HepG2 (cell line): Measurements from ENCODE around the gene VAMP5. TPM values are rescaled to one million over a fixed set of nuclear protein-coding genes. Genes with fewer than 3 reads are reported as not detected.
A peak's percentile ranks its signal among the peaks of the same experiment; 100 is the strongest.

Experiments
- ARNT2 ChIP-seq: sonication (generic); formaldehyde crosslinking; IDR thresholded peaks from 2 replicates; pipeline ENCODE4 v1.8.0; 2022; ENCODE audit warnings: mild to moderate bottlenecking, low read depth, missing genetic modification reagents, moderate library complexity
- BRCA1 ChIP-seq: sonication (generic); formaldehyde crosslinking; IDR thresholded peaks from 2 replicates; pipeline ENCODE4 v1.4.0; 2020; ENCODE audit warnings: missing genetic modification reagents
- CBFB ChIP-seq: sonication (generic); formaldehyde crosslinking; IDR thresholded peaks from 2 replicates; pipeline ENCODE4 v1.4.0; 2020; ENCODE audit warnings: missing genetic modification reagents
- CEBPG ChIP-seq: IDR thresholded peaks from 2 replicates; pipeline ENCODE4 v1.6.1; 2016
- FIP1L1 ChIP-seq: fragments of 200-400 bp; formaldehyde crosslinking; IDR thresholded peaks from 2 replicates; pipeline ENCODE4 v1.6.1; 2018; ENCODE audit warnings: low read depth, mild to moderate bottlenecking, low read length, moderate library complexity, borderline replicate concordance; ENCODE audit not compliant: insufficient read depth
- FOXA3 ChIP-seq: IDR thresholded peaks from 2 replicates; pipeline ENCODE4 v1.6.1; 2016; ENCODE audit warnings: missing genetic modification reagents, missing compliant biosample characterization
- MIER3 ChIP-seq: IDR thresholded peaks from 2 replicates; pipeline ENCODE4 v1.6.1; 2016; ENCODE audit warnings: missing compliant biosample characterization, borderline replicate concordance
- NONO ChIP-seq, 2 experiments: fragments of 450-650 bp in 1 of 2; sonication (generic) in 1 of 2; formaldehyde crosslinking in 1 of 2; IDR thresholded peaks in 1 of 2; conservative IDR thresholded peaks in 1 of 2; 2 replicates each; pipeline versions ENCODE4 v1.6.1 to v1.8.0; 2017 to 2022; ENCODE audit warnings: mild to moderate bottlenecking in 1 of 2, missing genetic modification reagents in 1 of 2, moderate library complexity in 1 of 2
- PCBP1 ChIP-seq: fragments of 200-400 bp; formaldehyde crosslinking; IDR thresholded peaks from 2 replicates; pipeline ENCODE4 v1.6.1; 2017; ENCODE audit warnings: mild to moderate bottlenecking, low read depth, low read length, borderline replicate concordance
- PHF5A ChIP-seq: IDR thresholded peaks from one replicate; pipeline ENCODE4 v1.6.1; 2018; ENCODE audit warnings: low read depth, missing genetic modification reagents; ENCODE audit not compliant: unreplicated experiment
- TP53 ChIP-seq: sonication (generic); formaldehyde crosslinking; conservative IDR thresholded peaks from 2 replicates; pipeline ENCODE4 v1.4.0; 2020; ENCODE audit warnings: missing genetic modification reagents
- YEATS2 ChIP-seq: sonication (generic); formaldehyde crosslinking; IDR thresholded peaks from 2 replicates; pipeline ENCODE4 v1.4.0; 2020; ENCODE audit warnings: missing genetic modification reagents, borderline replicate concordance
- ZKSCAN1 ChIP-seq: fragments of 150-350 bp; IDR thresholded peaks from 2 replicates; pipeline ENCODE4 v1.6.1; 2014; ENCODE audit warnings: low read length
- ZNF260 ChIP-seq: sonication (generic); formaldehyde crosslinking; IDR thresholded peaks from 2 replicates; pipeline ENCODE4 v1.4.0; 2020; ENCODE audit warnings: missing genetic modification reagents, low read depth, mild to moderate bottlenecking, borderline replicate concordance
- ZNF367 ChIP-seq: sonication (generic); formaldehyde crosslinking; IDR thresholded peaks from 2 replicates; pipeline ENCODE4 v1.4.0; 2020; ENCODE audit warnings: missing genetic modification reagents, borderline replicate concordance
- ZNF441 ChIP-seq: sonication (generic); formaldehyde crosslinking; IDR thresholded peaks from 2 replicates; pipeline ENCODE4 v1.7.0; 2021; ENCODE audit warnings: missing genetic modification reagents, borderline replicate concordance
- ZNF747 ChIP-seq: sonication (generic); formaldehyde crosslinking; IDR thresholded peaks from 2 replicates; pipeline ENCODE4 v1.8.1; 2023; ENCODE audit warnings: missing genetic modification reagents, mild to moderate bottlenecking, borderline replicate concordance
- ZSCAN21 ChIP-seq: sonication (generic); formaldehyde crosslinking; IDR thresholded peaks from 2 replicates; pipeline ENCODE4 v1.8.0; 2022; ENCODE audit warnings: mild to moderate bottlenecking, missing genetic modification reagents, moderate library complexity, borderline replicate concordance
- polyA plus RNA-seq, 8 experiments: library from polyadenylated mRNA; depleted of rRNA in 3 of 8; stranded (reverse) in 7 of 8; unstranded in 1 of 8; fragments of >200 nt; fragmentation: Illumina TruSeq in 4 of 8; extraction: Trizol in 4 of 8; gene quantifications; 2 replicates each; pipeline versions ENCODE4 v1.2.1 to v1.2.3, GENCODE V29; 2011 to 2016; ENCODE audit warnings: low read depth in 4 of 8, missing spikeins in 1 of 8, mixed read lengths in 1 of 8; ENCODE audit not compliant: insufficient read depth in 1 of 8
- total RNA-seq, 5 experiments: library from RNA; depleted of rRNA; stranded (reverse); fragments of >200 nt; fragmentation: Illumina TruSeq; extraction: Trizol; gene quantifications; 2 replicates each; pipeline ENCODE4 v1.2.3, GENCODE V29; 2016; ENCODE audit warnings: low read depth in 1 of 5
- TF ChIP-seq, protein P1 (sequence below): sonication (generic); formaldehyde crosslinking; IDR thresholded peaks from 2 replicates; pipeline ENCODE4 v1.4.0; 2020; ENCODE audit warnings: mild to moderate bottlenecking, missing genetic modification reagents
- TF ChIP-seq, protein P2 (sequence below): sonication (generic); formaldehyde crosslinking; IDR thresholded peaks from 2 replicates; pipeline ENCODE4 v1.4.0; 2020; ENCODE audit warnings: low read depth, mild to moderate bottlenecking, missing genetic modification reagents
- TF ChIP-seq, protein P3 (sequence below): sonication (generic); formaldehyde crosslinking; IDR thresholded peaks from 2 replicates; pipeline ENCODE4 v1.8.0; 2023; ENCODE audit warnings: mild to moderate bottlenecking, missing genetic modification reagents

VAMP5 gene
- total and polyA plus RNA-seq, 2 of the 13 experiments (the other 11 are each of a cell fraction or from before 2014, with no cell fraction given) = 7.2 to 56.7 TPM

DNA sequence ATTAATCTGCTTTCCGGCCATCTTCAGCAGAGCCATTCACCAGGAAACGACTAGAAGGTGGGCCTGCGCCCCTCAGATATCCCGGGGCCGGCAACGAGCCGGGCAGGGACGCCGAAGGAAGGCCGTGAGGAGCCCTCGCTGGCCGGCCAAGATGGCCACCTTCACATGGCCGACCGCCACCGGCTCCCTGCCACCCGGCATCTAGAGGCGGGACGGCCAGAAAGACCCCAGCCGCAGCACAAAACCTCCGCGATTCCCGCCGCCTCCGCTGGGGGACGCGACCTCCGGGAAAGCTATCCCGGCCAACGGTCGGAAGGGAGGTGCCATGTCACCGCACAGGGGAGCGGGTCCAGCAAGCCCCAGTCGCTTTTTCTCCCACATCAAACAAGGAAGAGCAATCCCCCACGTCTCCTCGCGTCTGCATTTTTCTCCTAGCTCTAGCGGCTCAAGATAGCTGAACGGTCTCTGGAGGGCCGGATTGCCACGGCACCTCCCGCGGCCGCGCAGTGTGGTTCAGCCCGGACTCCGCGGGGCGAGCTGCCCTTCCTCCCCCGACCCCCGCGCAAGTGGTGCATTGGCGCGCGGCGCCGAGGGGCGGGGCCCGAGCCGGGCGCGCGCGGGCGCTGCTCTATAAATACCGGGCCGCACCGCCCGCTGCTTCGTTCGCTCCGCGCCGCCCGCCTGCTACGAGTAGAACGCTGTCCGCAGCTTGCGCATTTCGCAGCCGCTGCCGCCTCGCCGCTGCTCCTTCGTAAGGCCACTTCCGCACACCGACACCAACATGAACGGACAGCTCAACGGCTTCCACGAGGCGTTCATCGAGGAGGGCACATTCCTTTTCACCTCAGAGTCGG is 45.5 kb upstream of the VAMP5 start, which contains the start of gene MAT2A (continued):
- TF ChIP-seq PCBP1 (peak; percentile 93), YEATS2 (CRISPR knock-in tag) (peak; percentile 80; the same call in 1 of the 2 replicates), PHF5A (CRISPR knock-in tag) (peak; percentile 25), NONO (IDR thresholded peaks at IDR 0.05) (no peak; the same call in 1 of the 2 replicates), NONO (CRISPR knock-in tag; conservative IDR thresholded peaks at IDR 0.05) (peak; percentile 94), CEBPG (no peak), TP53 (CRISPR knock-in tag) (peak; percentile 86; the same call in 1 of the 2 replicates), ZNF747 (CRISPR knock-in tag) (peak; percentile 71), ZNF441 (CRISPR knock-in tag) (peak; percentile 47; the same call in 1 of the 2 replicates), CBFB (CRISPR knock-in tag) (peak; percentile 87), ZNF260 (CRISPR knock-in tag) (no peak), FOXA3 (peak; percentile 28; the same call in 1 of the 2 replicates), ZKSCAN1 (0 out of 2 replicates have a peak, but pooled peaks have one; percentile 38), FIP1L1 (no peak; the same call in 1 of the 2 replicates), MIER3 (CRISPR knock-in tag) (no peak), BRCA1 (CRISPR knock-in tag) (peak; percentile 69), ZNF367 (peak; percentile 96; the same call in 1 of the 2 replicates), ARNT2 (CRISPR knock-in tag) (peak; percentile 89), ZSCAN21 (peak; percentile 89; the same call in 1 of the 2 replicates)
- TF ChIP-seq, protein P1, sequence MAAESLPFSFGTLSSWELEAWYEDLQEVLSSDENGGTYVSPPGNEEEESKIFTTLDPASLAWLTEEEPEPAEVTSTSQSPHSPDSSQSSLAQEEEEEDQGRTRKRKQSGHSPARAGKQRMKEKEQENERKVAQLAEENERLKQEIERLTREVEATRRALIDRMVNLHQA = no peak
- TF ChIP-seq, protein P2, sequence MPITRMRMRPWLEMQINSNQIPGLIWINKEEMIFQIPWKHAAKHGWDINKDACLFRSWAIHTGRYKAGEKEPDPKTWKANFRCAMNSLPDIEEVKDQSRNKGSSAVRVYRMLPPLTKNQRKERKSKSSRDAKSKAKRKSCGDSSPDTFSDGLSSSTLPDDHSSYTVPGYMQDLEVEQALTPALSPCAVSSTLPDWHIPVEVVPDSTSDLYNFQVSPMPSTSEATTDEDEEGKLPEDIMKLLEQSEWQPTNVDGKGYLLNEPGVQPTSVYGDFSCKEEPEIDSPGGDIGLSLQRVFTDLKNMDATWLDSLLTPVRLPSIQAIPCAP = peak; percentile 9; the same call in 1 of the 2 replicates
- TF ChIP-seq, protein P3, sequence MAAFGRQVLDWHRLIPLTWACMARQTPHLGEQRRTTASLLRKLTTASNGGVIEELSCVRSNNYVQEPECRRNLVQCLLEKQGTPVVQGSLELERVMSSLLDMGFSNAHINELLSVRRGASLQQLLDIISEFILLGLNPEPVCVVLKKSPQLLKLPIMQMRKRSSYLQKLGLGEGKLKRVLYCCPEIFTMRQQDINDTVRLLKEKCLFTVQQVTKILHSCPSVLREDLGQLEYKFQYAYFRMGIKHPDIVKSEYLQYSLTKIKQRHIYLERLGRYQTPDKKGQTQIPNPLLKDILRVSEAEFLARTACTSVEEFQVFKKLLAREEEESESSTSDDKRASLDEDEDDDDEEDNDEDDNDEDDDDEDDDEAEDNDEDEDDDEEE (CRISPR knock-in tag) = no peak
